HUES64 (cell line): ENCODE measurements around the gene SYMPK.
"Not testable (repeated sequence)": the region's sequence is repeated elsewhere in the genome, so short reads cannot be mapped to it uniquely, and the experiment has no call there.

Experiments used
- H3K27ac ChIP-seq: 2 replicates; pipeline ENCODE4 v1.7.0; 2013; ENCODE audit warnings: low read depth, low read length, inconsistent platforms
- H3K27me3 ChIP-seq: 2 replicates; pipeline ENCODE4 v1.6.1; 2013; ENCODE audit warnings: mild to moderate bottlenecking, low read length; ENCODE audit not compliant: insufficient read depth
- H3K36me3 ChIP-seq: 2 replicates; pipeline ENCODE4 v1.6.1; 2013; ENCODE audit warnings: mild to moderate bottlenecking, low read length; ENCODE audit not compliant: insufficient read depth
- H3K4me1 ChIP-seq: 2 replicates; pipeline ENCODE4 v1.6.1; 2013; ENCODE audit warnings: mild to moderate bottlenecking, low read length, moderate library complexity; ENCODE audit not compliant: insufficient read depth
- H3K4me3 ChIP-seq: 2 replicates; pipeline ENCODE4 v1.5.1; 2013; ENCODE audit warnings: mild to moderate bottlenecking, low read length, moderate library complexity
- H3K9ac ChIP-seq: 2 replicates; pipeline ENCODE4 v1.6.1; 2013; ENCODE audit warnings: mild to moderate bottlenecking, low read depth, low read length
- H3K9me3 ChIP-seq: 2 replicates; pipeline ENCODE4 v1.6.1; 2013; ENCODE audit warnings: low read depth, low read length; ENCODE audit not compliant: insufficient read depth
- WGBS: fragments of 150-250, 120-280 bp; methylation state at CpG from one replicate; pipeline ENCODE4 v1.1.7; 2013; ENCODE audit warnings: missing lambda C conversion rate; 5-methylcytosine and 5-hydroxymethylcytosine counted together

SYMPK gene

DNA sequence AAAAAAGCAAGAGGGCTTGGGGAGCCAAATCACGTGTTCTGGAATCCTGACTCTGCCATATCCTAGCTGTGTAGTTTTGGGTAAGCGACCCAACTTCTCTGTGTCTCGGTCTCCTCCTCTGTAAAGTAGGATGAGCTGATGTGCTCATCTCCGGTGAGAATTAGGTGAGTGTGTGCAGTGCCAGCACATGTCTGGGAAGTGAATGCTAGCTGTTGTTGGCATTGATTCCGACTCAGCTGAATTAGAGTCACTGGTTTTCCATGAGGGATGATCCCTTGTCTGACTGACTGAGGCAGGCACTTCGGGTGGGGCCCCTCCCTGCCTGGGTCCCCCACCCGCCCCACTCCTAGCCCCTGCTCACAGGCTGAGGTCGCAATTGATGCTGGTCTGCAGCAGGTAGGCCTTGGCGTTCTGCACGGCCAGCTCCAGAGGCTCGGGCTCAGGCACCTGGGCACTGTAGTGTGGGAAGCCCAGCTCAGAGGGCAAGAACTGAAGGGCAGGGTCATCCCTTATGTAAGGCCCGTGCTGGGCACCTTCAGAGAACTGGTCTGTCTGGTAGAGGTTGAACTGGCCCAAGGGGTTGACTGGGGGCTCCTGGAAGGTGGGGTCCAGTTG is 48.7 kb downstream of the SYMPK start:
- Histone ChIP-seq H3K9ac (peak overlapping the region; percentile 80; the same call in 1 of the 2 replicates), H3K4me3 (peak overlapping the region; percentile 68), H3K27ac (peak overlapping the region; percentile 93; the same call in 1 of the 2 replicates), H3K36me3 (no peaks in the 10 kb centered on the region; the same call in 1 of the 2 replicates), H3K27me3 (no peaks in the 10 kb centered on the region), H3K9me3 (no peaks in the 10 kb centered on the region), H3K4me1 (peaks cover 17% of the 10 kb centered on the region)
- 91% methylated on average over 12 of the region's 12 CpGs for WGBS

DNA sequence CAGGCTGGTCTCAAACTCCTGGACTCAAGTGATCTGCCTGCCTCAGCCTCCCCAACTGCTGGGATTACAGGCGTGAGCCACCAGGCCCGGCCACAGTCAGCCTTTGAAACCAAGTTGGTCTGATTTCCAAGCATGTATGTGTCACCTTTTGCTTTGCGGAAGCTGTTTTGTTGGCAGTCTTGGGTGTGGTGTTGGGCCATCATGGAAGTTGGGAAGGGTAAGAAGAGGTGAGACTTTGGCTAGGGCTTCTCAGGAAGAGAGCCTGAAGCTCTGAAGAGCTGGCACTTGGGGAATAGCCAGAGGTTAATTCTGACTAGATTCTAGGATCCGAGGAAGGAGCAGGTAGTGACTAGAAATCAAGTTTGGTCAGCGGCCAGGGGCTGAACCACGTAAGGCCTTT is 50.6 kb downstream of the SYMPK start:
- Histone ChIP-seq H3K36me3 (no peaks in the 10 kb centered on the region), H3K4me3 (no peak overlapping the region), H3K9me3 (no peaks in the 10 kb centered on the region), H3K27ac (no peak overlapping the region), H3K9ac (no peak overlapping the region), H3K4me1 (peaks cover 7% of the 10 kb centered on the region; the same call in 1 of the 2 replicates), H3K27me3 (no peaks in the 10 kb centered on the region)
- WGBS: 92% methylated on average over 6 of the region's 6 CpGs

DNA sequence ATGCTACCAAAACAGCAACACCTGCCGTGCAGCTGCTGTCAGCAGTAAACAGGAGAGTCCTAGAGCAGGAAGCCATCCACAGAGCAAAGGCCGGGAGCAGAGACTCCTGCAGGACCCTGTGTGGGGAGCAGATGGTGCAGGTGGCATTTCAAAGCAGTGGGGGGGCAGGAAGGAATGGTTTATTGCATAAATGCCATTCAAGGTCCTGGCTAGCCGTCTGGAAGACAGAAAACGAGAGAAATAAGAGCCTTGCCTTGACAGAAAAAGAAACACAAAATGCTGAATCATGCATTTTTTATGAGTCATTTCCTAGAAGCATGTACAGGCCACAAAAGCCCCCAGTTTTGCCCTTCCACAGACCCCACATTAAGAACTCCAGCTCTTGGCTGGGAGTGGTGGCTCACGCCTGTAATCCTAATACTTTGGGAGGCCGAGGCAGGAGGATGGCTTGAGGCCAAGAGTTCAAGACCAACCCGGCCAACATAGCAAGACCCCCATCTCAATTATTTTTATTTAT is 53.2 kb downstream of the SYMPK start:
- Histone ChIP-seq H3K9ac (no peak overlapping the region), H3K27me3 (no peaks in the 10 kb centered on the region; the same call in 1 of the 2 replicates), H3K4me1 (peaks cover 3% of the 10 kb centered on the region; the same call in 1 of the 2 replicates), H3K27ac (no peak overlapping the region), H3K9me3 (no peaks in the 10 kb centered on the region), H3K4me3 (no peak overlapping the region), H3K36me3 (no peaks in the 10 kb centered on the region)
- WGBS: 71% methylated on average over 6 of the region's 7 CpGs

DNA sequence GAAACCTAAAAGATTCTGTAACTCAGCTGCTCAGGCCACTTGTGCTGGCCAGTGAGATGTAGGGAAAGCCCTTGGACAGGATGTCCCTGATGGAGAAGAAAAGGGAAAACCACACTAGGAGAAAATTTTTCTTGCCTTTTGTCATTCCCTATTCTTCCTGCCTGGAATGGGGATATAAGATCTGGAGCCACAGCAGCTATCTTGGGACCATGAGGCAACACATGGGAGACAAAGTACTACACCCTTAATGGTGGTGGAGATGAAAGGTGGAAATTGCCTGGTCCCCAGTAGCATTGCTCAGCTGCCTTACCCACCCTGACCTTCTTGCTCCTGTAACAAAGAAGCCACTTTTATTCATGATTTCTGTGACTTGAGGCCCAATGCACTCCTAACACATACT is 57.2 kb downstream of the SYMPK start:
- Histone ChIP-seq H3K9ac (no peak overlapping the region), H3K4me3 (no peak overlapping the region), H3K36me3 (no peaks in the 10 kb centered on the region), H3K27me3 (no peaks in the 10 kb centered on the region; the same call in 1 of the 2 replicates), H3K27ac (no peak overlapping the region), H3K9me3 (no peaks in the 10 kb centered on the region), H3K4me1 (no peaks in the 10 kb centered on the region)

DNA sequence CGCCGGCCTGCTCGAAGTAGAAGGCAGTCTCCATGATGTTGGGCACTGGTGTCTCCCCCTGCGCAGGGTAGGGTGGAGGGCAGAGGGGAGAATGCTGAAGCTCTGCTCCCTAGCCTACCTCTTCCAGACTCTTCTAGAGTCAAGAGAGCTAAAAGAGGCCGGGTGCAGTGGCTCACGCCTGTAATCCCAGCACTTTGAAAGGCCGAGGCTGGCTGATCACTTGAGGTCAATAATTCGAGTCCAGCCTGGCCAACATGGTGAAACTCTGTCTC is 58.1 kb downstream of the SYMPK start:
- no peak overlapping the region for H3K27ac ChIP-seq
- no peaks in the 10 kb centered on the region for H3K36me3 ChIP-seq
- 96% methylated on average over 7 of the region's 8 CpGs for WGBS
- H3K4me1 ChIP-seq: no peaks in the 10 kb centered on the region
- H3K27me3 ChIP-seq: no peaks in the 10 kb centered on the region; the same call in 1 of the 2 replicates
- H3K4me3 ChIP-seq: no peak overlapping the region
- no peak overlapping the region for H3K9ac ChIP-seq
- no peaks in the 10 kb centered on the region for H3K9me3 ChIP-seq

DNA sequence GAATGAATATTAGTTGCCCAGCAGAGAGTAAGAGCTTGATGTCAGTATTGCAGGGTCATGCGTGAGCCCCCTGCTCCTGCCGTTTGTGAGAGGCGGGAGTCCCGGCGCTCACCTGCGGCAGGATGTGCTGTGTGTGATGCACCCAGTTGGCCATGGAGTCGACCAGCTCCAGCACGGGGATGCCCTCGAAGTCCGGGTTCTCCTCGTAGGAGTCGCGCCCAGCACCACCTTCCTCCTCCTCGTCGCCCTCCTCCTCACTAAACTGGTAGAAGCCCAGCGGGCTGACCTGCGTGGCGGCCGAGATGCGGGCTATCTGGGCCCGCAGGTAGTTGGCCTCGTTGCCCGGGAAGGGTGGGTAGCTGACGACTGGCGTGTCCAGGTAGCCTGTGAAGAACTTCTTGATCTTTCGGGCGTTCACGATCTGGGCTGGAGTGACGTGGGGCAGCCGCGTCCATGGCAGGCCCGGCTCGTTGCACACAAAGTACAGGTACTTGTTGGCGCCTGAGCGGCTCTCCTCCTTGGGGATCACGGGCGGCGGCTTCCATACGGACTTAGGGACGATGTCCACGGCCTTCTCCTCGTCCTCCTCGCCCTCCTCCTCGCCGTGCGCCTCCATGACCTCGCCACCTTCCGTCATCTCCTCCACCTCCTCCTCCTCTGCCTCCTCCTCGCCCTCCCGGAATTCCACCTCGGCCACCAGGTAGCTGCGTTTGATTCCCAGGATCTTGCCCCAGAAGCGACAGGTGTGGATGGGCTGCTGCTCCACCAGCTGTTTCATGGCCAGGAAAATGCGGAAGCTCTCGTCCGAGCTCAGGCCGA is 58.6 kb downstream of the SYMPK start:
- Histone ChIP-seq H3K4me3 (no peak overlapping the region), H3K4me1 (no peaks in the 10 kb centered on the region)

DNA sequence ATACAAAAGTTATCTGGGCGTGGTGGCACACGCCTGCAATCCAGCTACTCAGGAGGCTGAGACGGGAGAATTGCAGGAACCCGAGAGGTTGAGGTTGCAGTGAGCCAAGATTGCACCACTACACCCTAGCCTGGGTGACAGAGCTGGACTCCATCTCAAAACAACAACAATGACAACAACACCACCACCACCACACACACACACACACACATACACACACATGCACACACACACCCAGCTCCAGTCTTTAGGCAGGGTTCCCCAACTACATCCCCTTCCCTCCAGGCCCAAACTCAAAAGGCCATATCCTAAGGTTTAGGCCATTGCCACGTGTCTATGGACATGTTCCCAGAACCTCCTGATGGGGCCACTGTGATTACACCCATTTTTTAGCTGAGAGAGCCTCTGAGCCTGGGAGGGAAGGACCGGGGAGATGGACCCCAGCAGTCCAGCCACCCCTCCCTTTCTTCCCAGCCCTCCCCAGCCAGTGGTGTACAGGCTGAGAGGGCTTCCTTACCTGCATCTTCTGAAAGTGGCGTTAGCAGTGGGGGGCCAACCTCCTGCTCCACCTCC is 61.3 kb downstream of the SYMPK start:
- no peaks in the 10 kb centered on the region for H3K36me3 ChIP-seq
- H3K27ac ChIP-seq: no peak overlapping the region
- no peak overlapping the region for H3K4me3 ChIP-seq
- 90% methylated on average over 7 of the region's 7 CpGs for WGBS
- no peaks in the 10 kb centered on the region for H3K9me3 ChIP-seq
- H3K4me1 ChIP-seq: no peaks in the 10 kb centered on the region
- no peak overlapping the region for H3K9ac ChIP-seq
- no peaks in the 10 kb centered on the region; the same call in 1 of the 2 replicates for H3K27me3 ChIP-seq

More for the DNA sequence above, 58.6 kb downstream of the SYMPK start:
- Histone ChIP-seq H3K9me3 (no peaks in the 10 kb centered on the region), H3K27ac (no peak overlapping the region), H3K36me3 (no peaks in the 10 kb centered on the region), H3K9ac (no peak overlapping the region), H3K27me3 (no peaks in the 10 kb centered on the region; the same call in 1 of the 2 replicates)
- 93% methylated on average over 57 of the region's 57 CpGs for WGBS

DNA sequence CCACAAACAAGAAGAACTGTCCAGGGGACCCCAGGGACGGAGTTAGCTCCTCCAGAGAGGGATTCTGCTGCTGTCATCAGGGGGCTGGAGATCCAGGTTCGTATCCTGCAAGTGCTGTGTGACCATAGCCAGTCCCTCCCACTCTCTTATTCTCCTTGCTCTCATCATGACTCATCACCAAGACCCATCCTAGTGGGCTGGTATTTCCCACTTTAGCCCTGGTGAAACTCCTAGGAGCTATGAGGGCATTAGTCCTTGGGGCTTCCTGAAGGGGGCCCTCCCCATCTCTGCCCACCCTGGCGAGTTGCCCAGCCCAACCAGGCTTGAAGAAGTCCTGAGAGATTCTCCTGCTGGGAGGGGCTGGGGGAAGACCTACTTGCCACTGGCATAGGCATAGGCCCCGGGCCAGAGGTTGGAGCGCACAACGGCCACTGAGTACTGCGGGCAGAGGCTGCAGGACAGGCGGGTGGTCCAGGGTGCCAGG is 62.8 kb downstream of the SYMPK start:
- no peaks in the 10 kb centered on the region for H3K4me1 ChIP-seq
- no peak overlapping the region for H3K9ac ChIP-seq
- no peaks in the 10 kb centered on the region for H3K36me3 ChIP-seq
- H3K4me3 ChIP-seq: no peak overlapping the region
- WGBS: 83% methylated on average over 8 of the region's 8 CpGs
- no peaks in the 10 kb centered on the region for H3K9me3 ChIP-seq
- no peaks in the 10 kb centered on the region; the same call in 1 of the 2 replicates for H3K27me3 ChIP-seq
- no peak overlapping the region for H3K27ac ChIP-seq

DNA sequence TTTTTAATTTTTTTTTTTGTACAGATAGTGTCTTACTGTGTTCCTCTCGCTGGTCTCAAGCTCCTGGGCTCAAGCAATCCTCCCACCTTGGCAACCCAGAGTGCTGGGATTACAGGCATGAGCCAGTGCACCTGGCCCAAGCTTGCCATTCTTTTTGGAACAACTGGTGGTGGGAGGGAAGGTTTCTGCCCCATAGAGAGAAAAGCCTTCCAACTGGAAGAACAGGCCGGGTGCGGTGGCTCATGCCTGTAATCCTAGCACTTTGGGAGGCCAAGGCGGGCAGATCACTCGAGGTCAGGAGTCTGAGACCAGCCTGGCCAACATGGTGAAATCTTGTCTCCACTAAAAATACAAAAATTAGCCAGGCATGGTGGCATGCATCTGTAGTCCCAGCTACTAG is 63.4 kb downstream of the SYMPK start:
- H3K9ac ChIP-seq, H3K27ac ChIP-seq, H3K36me3 ChIP-seq, H3K4me1 ChIP-seq, H3K4me3 ChIP-seq, H3K9me3 ChIP-seq, H3K27me3 ChIP-seq: not testable (repeated sequence)
- WGBS: 91% methylated on average over 5 of the region's 5 CpGs

DNA sequence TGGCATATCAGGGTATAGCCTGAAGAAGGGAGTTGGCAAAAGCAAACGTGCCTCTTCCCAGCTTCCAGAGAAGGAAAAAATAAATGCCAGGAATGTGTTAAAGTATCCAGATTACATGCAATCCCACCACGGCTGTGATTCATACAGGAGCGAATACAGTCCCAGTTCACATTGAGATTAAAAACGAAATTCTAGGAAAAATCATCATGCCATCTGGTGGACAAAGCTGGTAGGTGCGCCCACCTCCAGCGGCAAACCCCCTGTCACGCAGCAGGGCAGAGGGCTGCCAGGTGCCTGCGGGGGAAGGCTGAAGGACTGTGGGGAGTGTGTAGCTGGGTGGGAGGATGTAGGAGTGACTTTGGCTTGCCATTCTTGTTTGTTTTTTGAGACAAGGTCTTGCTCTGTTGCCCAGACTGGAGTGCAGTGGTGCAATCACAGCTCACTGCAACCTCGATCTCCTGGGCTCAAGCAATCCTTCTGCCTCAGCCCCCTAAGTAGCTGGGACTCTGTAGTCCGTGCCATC is 63.9 kb downstream of the SYMPK start:
- no peaks in the 10 kb centered on the region for H3K9me3 ChIP-seq
- no peak overlapping the region for H3K27ac ChIP-seq

DNA sequence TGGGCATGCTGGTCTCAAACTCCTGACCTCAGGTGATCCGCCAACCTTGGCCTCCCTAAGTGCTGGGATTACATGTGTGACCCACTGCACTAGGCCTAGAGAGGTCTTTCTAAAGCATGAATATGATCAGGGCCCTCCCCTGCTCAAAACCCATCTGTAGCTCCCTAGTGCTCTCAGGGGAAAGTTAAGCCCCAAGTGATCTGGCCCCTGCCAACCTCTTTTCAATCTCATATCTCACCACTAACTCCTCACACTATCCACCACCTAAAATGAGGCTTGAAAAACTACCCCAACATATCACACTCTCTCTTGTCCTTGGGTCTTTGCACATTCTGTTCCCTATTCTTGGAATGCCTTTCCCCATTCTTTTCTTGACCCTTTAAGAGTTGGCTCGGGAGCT is 68.3 kb downstream of the SYMPK start:
- WGBS: 89% methylated on average over 2 of the region's 2 CpGs
- Histone ChIP-seq H3K4me3 (no peak overlapping the region), H3K27ac (no peak overlapping the region), H3K27me3 (no peaks in the 10 kb centered on the region), H3K36me3 (peaks cover 6% of the 10 kb centered on the region), H3K9ac (no peak overlapping the region), H3K9me3 (no peaks in the 10 kb centered on the region), H3K4me1 (no peaks in the 10 kb centered on the region; the same call in 1 of the 2 replicates)

More for the DNA sequence above, 63.9 kb downstream of the SYMPK start:
- H3K36me3 ChIP-seq: no peaks in the 10 kb centered on the region
- no peaks in the 10 kb centered on the region for H3K4me1 ChIP-seq
- no peak overlapping the region for H3K9ac ChIP-seq
- 22% methylated on average over 9 of the region's 10 CpGs for WGBS
- H3K4me3 ChIP-seq: no peak overlapping the region
- no peaks in the 10 kb centered on the region for H3K27me3 ChIP-seq
